GM18870 (cell line): ENCODE measurements around the gene TAP2.
"Not testable (repeated sequence)": the region's sequence is repeated elsewhere in the genome, so short reads cannot be mapped to it uniquely, and the experiment has no call there.

Source experiments
- ATAC-seq: cut with Tn5 transposase; IDR thresholded peaks from one replicate; pipeline ENCODE4 v1.9.1; 2021; ENCODE audit warnings: moderate library complexity; ENCODE audit not compliant: unreplicated experiment

TAP2 gene

DNA sequence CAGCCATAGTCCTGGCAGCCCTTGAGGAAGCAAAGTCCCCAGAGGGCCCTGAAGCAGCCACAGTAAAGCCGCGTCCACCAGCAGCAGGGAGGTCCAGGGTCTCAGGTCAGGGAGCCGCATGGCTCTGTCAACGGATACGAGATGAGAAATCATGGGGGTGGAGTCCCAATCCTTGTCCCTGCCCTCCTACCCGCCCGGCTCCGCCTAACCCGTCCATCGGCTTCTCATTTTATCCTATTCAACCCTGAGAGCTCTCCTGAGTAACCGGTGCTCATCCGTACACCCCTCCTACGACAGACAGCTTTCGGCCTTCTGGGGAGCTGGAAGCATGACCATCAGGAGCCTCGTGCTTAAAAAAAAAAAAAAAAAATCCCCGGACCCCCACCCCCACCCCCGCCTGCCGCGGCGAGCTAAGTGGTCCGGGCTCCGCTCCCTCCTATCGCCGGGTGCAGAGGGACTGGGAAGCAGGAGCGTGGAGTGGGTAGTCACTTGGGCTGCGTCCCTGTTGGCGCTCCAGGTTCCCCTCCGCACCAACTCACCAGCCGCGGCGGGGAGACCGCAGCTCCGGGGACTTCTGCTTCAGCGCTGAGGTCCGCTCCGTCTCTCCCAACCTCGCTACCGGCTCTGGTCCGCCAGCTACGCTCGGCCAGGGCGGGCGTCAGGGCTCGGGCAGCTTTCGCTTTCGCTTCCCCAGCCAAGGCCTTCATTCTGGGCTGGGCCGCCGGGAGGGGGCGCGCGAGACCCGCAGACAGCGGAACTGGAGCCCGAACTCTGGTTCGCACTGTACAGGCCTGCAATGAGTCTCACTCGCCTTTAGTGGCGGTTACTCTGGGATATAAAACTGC is at the start of gene TAP2:
TSS of gene TAP2 (minus strand) at position 626 of the 845 bp plus-strand sequence. CDS start at position 120, 506 bp downstream.
- peak; percentile 70 for ATAC-seq

DNA sequence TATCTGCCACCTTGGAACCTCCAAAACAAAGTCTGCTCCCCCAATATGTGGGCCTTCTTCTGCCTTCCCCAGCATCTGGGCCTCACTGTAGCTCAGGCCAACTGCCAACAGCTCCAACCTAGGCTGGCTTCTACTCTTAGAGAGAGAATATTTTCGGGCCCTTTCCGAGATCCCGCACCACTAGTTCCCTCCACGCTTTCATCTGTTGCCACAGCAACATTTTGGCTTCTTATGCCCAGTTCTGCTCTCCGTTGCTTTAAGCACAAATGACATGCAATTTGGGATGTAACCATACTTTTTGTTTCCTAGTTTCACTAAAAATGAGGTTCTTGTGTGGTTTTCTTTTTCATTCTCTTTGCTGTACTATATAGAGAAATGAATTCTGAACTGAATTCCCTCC is 49.1 kb upstream of the TAP2 start:
- no peak for ATAC-seq

DNA sequence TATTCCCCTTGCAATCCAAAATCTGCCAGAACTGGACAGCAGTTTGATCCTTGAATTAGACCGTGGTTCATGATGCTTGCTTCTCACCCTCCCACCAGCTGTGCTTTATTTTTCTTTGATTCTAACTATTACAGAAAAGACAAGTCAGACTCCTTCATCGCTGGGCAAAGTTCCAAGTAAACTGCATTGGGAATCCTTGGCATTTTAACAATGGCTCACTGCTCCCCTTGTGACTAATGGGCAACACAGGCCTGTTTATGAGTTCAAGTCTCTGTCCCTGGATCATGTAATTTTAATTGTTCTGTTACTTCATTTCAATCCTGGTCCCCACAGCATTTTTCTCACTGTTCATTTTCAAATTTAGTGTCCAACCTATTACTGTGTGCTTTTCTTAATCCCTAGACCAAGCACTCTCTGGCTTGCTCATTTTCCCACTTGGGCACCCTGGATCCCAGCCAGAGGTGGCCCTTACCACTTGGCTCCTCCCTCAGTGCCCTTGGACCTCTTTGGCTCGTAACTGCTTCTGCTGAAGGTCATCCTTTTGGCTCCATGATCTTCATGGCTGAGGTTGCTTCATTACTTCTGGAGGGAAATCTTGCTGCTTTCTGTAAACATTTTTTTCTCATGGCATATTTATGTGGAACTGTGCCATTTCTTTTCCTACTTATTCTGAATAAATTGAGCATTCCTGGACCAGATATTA is 48.3 kb upstream of the TAP2 start:
- no peak for ATAC-seq

DNA sequence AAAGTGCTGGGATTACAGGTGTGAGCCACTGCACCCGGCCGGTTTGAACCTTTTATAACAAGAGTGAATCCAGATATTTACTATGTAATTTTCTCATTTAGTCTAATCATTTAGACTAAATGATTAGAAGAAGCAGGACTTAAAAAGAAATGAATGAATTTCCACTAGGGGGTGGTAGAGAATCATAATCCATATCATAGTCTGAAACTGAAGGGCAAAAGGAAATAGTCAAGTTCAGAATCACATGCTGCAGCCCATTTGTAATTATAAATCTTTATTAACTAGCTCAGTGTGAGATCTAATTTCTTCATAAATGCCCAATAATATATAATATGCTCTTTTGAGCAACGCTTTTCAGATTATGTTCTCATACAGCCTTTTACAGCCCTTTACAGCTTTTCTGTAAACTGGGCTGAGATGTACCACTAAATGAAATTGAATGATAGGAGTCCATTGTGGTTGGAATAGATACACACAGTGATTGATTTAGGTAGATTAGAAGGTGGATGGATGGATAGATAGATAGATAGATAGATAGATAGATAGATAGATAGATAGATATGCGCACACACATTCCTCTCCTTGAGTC is 47.3 kb upstream of the TAP2 start:
- no peak for ATAC-seq

DNA sequence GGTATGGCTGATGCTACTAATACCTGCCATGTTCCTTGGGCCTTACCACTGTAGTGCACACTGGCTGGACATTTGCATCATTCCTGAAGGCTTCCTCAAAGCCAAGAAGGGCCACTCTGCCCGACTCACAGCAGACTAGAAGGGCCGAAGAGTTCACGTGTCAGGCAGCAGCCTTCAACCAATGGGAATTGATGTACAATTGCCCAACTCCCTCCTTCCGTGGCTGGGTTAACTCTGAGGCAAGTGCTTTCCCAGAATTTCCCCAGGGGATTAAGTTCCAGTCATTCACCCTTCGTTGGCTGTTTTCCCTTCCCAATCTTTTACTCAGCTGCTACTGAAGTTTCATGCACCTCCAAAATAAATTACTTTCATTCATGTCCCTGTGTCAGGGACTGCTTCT is 45.2 kb upstream of the TAP2 start:
- ATAC-seq, result no peak

DNA sequence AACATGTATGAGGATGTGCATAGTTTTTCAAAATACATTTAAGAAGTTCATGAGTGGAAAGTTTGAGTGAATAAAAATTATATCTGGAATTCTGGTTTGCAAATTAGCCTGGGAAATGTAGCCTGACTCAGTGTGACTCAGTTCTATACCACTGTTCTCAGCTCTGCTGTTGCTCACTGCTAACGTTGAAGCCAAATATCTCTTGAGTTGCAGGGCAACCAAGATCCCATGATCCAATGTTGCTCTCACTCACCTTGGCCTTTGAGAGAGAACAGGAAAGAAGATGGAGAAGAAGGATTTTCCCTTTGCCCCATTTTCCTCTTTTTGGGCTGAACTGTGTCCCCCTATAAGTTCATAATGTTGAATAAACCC is 44.3 kb upstream of the TAP2 start:
- no peak for ATAC-seq

DNA sequence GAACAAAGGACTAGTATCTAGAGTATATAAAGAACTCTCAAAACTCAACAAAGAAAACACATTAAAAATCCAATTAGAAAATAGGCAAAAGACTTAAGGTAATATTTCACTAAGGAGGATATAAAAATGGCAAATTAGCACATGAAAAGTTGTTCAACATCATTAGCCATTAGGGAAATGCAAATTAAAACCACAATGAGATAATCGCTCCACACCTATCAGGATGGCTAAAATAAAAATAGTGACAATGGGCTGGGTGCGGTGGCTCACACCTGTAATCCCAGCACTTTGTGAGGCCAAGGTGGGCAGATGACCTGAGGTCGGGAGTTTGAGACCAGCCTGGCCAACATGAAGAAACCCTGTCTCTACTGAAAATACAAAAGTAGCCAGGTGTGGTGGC is 42.4 kb upstream of the TAP2 start:
- not testable (repeated sequence) for ATAC-seq

DNA sequence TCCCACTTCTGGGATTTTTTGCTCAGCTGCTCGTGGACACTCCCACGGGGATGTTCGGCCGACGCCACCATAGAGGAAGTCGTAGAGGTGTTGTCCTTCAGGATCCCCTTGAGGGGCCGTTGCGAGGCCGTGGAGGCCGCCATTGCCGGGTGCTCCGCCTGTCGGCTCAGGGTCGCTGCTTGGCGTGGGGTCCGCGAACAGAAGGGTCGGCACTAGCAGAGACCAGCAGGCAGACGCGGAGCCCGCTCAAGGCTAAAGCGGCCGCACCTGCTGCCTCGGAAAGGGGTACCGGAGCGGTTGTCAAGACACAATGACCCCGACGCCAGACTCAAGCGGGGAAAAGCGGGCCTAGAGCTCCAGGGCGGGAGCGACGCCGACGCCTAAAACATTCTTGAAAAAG is 41.2 kb upstream of the TAP2 start:
- no peak for ATAC-seq

DNA sequence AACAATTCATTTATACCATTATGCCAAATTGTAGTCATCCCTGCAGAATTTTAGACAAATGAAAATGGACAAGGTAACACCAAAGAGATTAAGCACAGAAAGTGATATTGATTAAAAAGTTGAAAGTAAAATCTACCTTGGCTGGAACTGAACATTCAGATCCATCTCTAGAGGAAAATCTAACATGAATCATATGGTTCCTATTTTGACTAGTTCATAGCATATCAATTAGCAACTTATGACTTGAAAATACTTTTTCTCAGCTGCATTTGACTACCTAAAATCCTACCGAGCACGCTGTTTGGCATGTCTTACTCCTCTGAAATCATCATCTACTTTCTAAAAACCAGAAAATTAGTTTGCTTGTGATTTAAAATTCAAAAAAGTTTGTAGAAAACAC is 38.1 kb upstream of the TAP2 start:
- no peak for ATAC-seq

DNA sequence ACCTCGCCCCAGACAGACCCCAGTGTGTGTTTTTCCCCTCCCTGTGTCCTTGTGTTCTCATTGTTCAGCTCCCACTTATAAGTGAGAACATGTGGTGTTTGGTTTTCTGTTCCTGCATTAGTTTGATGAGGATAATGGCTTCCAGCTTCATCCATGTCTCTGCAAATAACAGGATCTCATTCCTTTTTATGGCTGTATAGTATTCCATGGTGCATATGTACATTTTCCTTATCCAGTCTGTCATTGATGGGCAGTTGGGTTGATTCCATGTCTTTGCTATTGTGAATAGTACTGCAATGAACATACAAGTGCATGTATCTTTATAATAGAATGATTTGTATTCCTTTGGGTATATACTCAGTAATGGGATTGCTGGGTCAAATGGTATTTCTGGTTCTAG is 35.4 kb upstream of the TAP2 start:
- not testable (repeated sequence) for ATAC-seq

DNA sequence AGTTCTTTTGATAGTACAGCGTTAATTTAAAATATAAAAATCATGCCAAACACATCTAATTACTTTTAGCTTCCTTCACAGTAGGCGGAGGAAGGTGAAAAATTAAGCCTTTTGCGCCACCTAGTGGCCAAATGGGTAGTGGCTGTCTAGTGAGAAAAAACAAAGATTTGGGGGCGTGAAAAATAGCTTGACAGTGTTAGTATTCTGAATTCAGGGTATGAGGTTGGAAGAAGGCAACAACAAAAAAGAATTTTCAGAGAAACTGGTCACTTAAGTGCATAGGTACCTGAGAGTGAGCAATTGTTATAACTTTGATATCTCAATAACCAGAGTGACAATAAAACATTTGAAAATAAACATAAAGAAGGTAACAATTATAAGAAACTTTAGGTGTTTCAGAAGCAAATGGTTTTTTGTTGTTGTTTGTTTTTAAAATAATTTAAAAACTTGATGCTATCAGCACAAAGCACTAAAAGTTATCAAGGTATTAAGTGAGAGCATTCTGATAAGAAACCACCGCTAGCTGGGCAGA is 29.8 kb upstream of the TAP2 start:
- ATAC-seq, result peak; percentile 46

DNA sequence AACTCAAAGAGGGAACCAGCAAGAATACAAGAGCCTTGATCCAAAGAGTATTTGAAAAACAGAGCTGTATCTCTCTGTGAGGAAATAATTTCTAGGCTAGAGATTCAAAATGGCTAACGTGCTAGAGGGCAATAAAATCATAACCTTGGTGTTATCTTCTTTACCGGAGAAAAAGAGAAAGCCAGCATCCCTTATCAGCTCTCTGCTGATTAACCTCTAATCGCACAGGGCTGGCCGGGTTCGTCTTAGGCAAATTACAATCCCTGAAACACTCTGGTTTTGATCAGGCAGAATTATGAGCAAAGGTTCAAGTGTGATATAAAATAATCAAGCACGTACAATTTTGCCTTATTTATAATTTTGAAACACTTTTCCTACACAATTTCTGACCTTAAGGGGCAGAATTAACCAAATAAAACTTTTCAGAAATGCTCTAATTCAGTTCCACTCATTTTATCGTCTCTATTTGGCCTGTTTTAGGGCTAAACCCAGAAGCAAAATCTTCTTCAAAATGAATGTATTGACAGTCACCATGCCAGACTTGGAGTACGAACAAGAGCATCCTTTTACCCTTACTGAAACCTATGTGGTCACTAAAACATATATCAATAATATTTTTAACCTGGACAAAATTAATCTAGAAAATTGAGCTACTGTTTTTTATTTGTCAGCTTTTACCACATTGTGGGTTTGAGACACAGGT is 29.2 kb upstream of the TAP2 start:
- no peak for ATAC-seq

DNA sequence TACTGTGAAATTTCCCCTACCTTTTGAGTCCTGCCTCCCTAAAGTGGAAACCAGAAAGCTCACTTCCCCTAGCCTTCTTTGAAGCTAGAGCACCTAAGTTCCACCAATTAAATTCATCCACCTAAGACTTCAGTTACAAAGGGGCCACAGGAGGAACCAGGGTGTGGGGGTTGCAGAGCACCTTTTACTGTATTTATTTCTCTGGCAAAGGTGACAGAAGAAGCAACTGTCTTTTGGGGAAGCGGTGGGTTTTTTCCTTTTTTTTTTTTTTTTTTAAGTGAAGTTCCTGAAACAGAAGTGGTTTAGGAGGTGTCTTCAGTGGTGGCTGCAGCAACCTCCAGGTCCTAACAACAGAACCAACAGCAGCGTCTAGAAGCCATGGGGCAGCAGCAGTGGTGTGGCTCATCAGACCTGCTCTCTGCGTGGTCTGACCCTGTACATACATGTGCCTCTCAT is 28.5 kb upstream of the TAP2 start:
- ATAC-seq, result no peak

DNA sequence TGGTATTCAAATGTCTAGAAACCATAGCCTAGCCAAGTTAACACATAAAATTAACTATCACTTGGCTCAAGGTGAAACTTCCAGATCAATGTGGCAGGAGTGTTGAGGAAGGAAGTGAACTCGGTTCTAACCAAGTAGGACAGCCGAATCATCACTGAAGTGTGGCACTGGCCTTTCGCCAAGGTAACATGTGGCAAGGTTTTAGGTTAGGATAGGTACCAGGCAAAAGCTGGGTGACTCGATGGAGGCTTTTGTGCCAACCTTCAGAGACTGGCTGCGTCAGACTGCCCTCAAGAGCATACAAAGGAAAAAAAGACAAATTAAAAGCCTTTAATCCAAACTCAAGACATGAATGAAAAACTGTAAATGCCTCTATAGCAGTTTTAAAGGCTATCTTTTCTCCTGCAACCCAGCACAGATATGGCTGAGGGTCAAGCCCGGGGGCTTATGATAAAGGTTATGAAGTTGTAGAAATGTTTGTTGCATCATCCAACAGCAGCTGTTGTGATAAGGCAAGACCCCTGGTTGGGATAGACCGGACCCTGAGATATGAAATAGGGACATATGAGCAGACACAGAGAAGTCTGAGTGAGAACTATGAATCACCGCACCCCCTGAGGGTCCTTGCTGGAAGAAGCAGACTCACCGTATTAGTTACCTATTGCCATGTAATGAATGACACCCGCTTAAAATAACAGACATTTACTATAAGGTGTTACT is 27.3 kb upstream of the TAP2 start:
- no peak for ATAC-seq

DNA sequence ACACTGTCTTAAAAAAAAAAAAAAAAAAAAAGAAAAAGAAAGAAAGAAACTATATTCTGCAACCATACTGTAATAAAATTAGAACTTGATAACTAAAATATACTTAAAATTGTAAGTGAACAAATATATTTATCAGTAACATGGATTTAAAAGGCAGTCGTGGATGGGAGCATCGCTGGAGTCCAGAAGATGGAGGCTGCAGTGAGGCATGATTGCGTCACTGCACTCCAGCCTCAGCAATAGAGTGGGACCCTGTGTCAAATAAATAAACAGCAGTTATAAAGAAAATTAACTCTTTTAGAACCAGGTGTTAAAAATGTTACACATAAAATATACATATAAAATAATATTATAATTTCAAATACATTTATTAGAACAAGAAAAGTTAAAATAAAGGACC is 24.2 kb upstream of the TAP2 start:
- no peak for ATAC-seq

DNA sequence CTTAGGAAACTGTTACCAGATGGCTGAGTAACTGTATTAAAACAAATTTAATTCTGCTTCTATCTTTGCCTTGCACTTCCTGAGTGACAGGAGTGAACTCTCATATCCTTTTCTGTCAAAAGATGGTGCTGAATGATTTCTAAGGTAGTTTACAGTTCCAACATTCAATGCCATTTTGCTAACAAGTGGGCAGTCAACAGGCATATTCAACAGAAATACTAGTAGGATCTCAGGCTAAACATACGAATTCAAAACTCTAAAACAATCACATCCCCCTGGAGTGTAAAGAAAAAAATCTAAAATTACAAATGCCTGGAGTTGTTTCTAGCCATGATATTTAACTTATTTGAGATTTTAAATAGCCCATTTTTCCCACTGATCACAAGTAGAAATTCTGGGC is 22.1 kb upstream of the TAP2 start:
- no peak for ATAC-seq

DNA sequence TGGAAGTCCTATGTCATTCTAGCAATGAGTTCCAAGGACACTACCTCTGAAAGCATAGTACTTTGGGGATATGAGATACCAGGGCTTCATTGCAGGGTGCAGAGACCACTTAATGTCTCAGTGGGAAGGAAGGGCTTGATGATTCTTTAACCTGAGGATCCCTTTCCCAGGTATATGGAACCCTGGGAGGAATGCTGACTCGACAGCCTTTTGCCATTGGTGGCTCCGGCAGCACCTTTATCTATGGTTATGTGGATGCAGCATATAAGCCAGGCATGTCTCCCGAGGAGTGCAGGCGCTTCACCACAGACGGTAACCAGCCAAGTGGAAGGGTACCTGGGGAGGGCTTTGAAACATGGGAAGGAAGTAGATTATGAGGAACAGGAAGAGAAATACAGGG is 19.7 kb upstream of the TAP2 start:
- no peak for ATAC-seq

DNA sequence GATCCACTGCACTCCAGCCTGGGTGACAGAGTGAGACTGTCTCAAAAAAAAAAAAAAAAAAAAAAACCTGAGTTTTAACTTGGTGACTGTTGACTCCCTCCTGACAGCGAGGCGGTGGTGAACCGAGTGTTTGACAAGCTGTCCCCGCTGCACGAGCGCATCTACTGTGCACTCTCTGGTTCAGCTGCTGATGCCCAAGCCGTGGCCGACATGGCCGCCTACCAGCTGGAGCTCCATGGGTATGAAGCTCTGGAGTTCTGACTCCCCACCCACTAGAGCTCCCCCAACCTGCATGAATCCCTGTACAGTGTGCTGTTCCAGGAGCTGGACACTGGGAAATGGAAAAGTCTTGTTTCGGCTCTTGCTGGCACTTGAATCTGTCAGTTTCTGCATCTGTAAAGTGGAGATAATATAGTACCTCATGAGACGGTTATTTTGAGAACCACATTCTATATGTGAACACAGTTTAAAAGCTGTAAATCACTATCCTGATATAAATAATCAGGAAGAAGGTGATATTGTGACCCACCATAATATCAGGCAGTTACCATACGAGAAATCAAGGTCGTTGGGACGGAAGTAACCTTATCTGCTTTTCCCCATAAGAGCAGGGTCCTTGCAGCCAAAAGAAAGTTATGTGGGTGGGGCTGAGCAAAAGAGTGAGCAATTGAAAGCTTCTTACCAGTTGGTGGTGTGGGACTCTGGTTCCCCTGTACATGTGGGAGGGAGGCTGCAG is 18.8 kb upstream of the TAP2 start:
- no peak for ATAC-seq

DNA sequence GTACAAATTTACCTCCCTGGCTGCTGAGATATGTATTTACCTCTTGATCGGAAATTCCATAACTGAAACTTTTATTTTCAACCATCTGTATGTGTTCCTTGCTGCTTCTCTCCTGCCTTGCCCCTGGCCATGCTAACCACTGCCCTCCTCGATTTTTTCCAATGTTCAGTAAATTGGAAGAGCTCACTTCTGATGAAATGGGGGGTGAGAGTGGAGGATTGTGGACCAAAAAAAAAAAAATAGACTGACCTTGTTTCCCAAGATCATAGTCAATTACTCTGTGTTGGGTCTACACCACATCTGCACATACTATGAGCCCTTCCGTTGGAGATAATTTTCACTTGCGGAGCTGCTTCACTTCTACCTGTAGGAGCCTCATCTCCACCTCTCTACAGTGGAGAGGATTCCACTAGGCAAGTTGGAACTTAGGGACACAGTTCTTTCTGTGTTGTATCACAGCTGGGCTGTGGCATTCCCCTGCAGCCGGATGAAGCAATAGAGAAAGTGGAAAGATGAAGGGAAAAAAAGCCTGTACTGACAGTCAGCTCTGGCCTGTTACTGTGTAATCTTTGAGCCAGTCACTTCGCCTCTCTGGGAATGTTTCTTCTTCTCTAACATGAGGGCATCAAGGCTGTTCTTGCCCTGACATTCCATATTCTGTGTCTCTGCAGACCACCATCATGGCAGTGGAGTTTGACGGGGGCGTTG is 17.1 kb upstream of the TAP2 start:
- ATAC-seq, result no peak
